Liver (tissue), 9 donors: Measurements from ENCODE around the gene HPCAL1. TPM values are rescaled to one million over a fixed set of nuclear protein-coding genes. Genes with fewer than 3 reads are reported as not detected.

Source experiments
- DNase-seq: peaks from one replicate; pipeline ENCODE4 v3.0.0-alpha.2; 2017; ENCODE audit warnings: low spot score
- H3K27ac ChIP-seq, 2 donors: one replicate each; pipeline ENCODE4 v1.7.0; 2013; ENCODE audit warnings: inconsistent platforms in 2 of 2, low read length in 2 of 2, control low read depth in 1 of 2, low read depth in 1 of 2, mild to moderate bottlenecking in 1 of 2
- H3K27me3 ChIP-seq, 4 donors: one replicate each; pipeline versions ENCODE4 v1.6.1 to v1.7.0; 2013; ENCODE audit warnings: low read length in 3 of 4, inconsistent platforms in 1 of 4, mild to moderate bottlenecking in 1 of 4, moderate library complexity in 1 of 4; ENCODE audit not compliant: control insufficient read depth in 4 of 4, insufficient read depth in 4 of 4
- H3K36me3 ChIP-seq, 4 donors: one replicate each; pipeline versions ENCODE4 v1.6.1 to v1.7.0; 2013; ENCODE audit warnings: low read length in 3 of 4, mild to moderate bottlenecking in 3 of 4, low read depth in 1 of 4, moderate library complexity in 1 of 4; ENCODE audit not compliant: control insufficient read depth in 4 of 4, insufficient read depth in 3 of 4
- H3K4me1 ChIP-seq, 4 donors: one replicate each; pipeline versions ENCODE4 v1.6.1 to v1.7.0; 2013; ENCODE audit warnings: low read length in 3 of 4, mild to moderate bottlenecking in 3 of 4, moderate library complexity in 1 of 4; ENCODE audit not compliant: control insufficient read depth in 4 of 4, insufficient read depth in 4 of 4
- H3K4me3 ChIP-seq, 3 donors: one replicate each; pipeline versions ENCODE4 v1.6.1 to v1.7.0; 2013; ENCODE audit warnings: low read length in 3 of 3, control low read depth in 1 of 3, low read depth in 1 of 3, mild to moderate bottlenecking in 1 of 3
- H3K9ac ChIP-seq, 2 donors: one replicate each; pipeline ENCODE4 v1.7.0; 2013; ENCODE audit warnings: low read length in 2 of 2, mild to moderate bottlenecking in 2 of 2, moderate library complexity in 2 of 2, control low read depth in 1 of 2, low read depth in 1 of 2
- H3K9me3 ChIP-seq, 4 donors: one replicate each; pipeline versions ENCODE4 v1.6.1 to v1.7.0; 2013; ENCODE audit warnings: low read length in 3 of 4; ENCODE audit not compliant: control insufficient read depth in 4 of 4
- CTCF ChIP-seq: fragments of 150-350 bp; IDR thresholded peaks from 2 replicates; pipeline ENCODE4 v1.5.1; 2017; ENCODE audit warnings: improper control_type of control experiment, low read depth, low read length; ENCODE audit not compliant: missing input control
- EGR1 ChIP-seq, 2 donors: IDR thresholded peaks; 2 replicates each; pipeline ENCODE4 v1.6.1; 2016 to 2018; ENCODE audit warnings: antibody characterized with exemption in 2 of 2, low read depth in 2 of 2
- FOXA1 ChIP-seq: IDR thresholded peaks from 2 replicates; pipeline ENCODE4 v1.6.1; 2016; ENCODE audit warnings: antibody characterized with exemption
- FOXA2 ChIP-seq: IDR thresholded peaks from 2 replicates; pipeline ENCODE4 v1.6.1; 2016; ENCODE audit warnings: antibody characterized with exemption
- GABPA ChIP-seq, 2 donors: IDR thresholded peaks in 1 of 2; conservative IDR thresholded peaks in 1 of 2; 2 replicates each; pipeline ENCODE4 v1.6.1; 2016; ENCODE audit warnings: antibody characterized with exemption in 2 of 2, mild to moderate bottlenecking in 1 of 2, moderate library complexity in 1 of 2
- HNF4A ChIP-seq, 2 donors: conservative IDR thresholded peaks; 2 replicates each; pipeline ENCODE4 v1.6.1; 2016; ENCODE audit warnings: antibody characterized with exemption in 2 of 2, mild to moderate bottlenecking in 2 of 2
- HNF4G ChIP-seq: IDR thresholded peaks from 2 replicates; pipeline ENCODE4 v1.6.1; 2016; ENCODE audit warnings: antibody characterized with exemption
- RAD21 ChIP-seq, 2 donors: IDR thresholded peaks; 2 replicates each; pipeline ENCODE4 v1.6.1; 2016; ENCODE audit warnings: antibody characterized with exemption in 2 of 2, mild to moderate bottlenecking in 2 of 2
- REST ChIP-seq: IDR thresholded peaks from 2 replicates; pipeline ENCODE4 v1.6.1; 2016; ENCODE audit warnings: antibody characterized with exemption, mild to moderate bottlenecking
- RXRA ChIP-seq, 2 donors: IDR thresholded peaks; 2 replicates each; pipeline ENCODE4 v1.6.1; 2017 to 2018; ENCODE audit warnings: antibody characterized with exemption in 2 of 2, mild to moderate bottlenecking in 1 of 2
- SP1 ChIP-seq: IDR thresholded peaks from 2 replicates; pipeline ENCODE4 v1.6.1; 2018; ENCODE audit warnings: antibody characterized with exemption, mild to moderate bottlenecking
- TAF1 ChIP-seq: conservative IDR thresholded peaks from 2 replicates; pipeline ENCODE4 v1.6.1; 2016; ENCODE audit warnings: antibody characterized with exemption, mild to moderate bottlenecking
- WGBS: extraction: QIAGEN DNeasy Blood & Tissue Kit; methylation state at CpG from one replicate; pipeline ENCODE4 v1.1.7; 2013; 5-methylcytosine and 5-hydroxymethylcytosine counted together
- polyA plus RNA-seq, 2 donors: library from polyadenylated mRNA; stranded (reverse) in 1 of 2; unstranded in 1 of 2; fragments of 200-250 nt in 1 of 2; fragments of >200 nt in 1 of 2; fragmentation: Nextera tagmentation in 1 of 2; extraction: Ambion mirVana in 1 of 2; gene quantifications; one replicate each; pipeline versions ENCODE4 v1.2.1 to v1.2.3, GENCODE V29; 2013 to 2015
- total RNA-seq, 2 donors: library from RNA; depleted of rRNA; stranded (reverse); fragments of >200 nt; gene quantifications; one replicate each; pipeline ENCODE4 v1.2.3, GENCODE V29; 2014
- TF ChIP-seq, protein P1 (sequence below): IDR thresholded peaks from 2 replicates; pipeline ENCODE4 v1.6.1; 2016; ENCODE audit warnings: antibody characterized with exemption
- TF ChIP-seq, protein P2 (sequence below): IDR thresholded peaks from 2 replicates; pipeline ENCODE4 v1.6.1; 2016; ENCODE audit warnings: antibody characterized with exemption
- donor health status: healthy.
- donor health status: healthy.
- donor health status: healthy.
- donor health status: healthy.
- donor health status: healthy.

Gene HPCAL1
- total and polyA plus RNA-seq, 4 donors = 17.3 to 27.9 (median 22.9) TPM

DNA sequence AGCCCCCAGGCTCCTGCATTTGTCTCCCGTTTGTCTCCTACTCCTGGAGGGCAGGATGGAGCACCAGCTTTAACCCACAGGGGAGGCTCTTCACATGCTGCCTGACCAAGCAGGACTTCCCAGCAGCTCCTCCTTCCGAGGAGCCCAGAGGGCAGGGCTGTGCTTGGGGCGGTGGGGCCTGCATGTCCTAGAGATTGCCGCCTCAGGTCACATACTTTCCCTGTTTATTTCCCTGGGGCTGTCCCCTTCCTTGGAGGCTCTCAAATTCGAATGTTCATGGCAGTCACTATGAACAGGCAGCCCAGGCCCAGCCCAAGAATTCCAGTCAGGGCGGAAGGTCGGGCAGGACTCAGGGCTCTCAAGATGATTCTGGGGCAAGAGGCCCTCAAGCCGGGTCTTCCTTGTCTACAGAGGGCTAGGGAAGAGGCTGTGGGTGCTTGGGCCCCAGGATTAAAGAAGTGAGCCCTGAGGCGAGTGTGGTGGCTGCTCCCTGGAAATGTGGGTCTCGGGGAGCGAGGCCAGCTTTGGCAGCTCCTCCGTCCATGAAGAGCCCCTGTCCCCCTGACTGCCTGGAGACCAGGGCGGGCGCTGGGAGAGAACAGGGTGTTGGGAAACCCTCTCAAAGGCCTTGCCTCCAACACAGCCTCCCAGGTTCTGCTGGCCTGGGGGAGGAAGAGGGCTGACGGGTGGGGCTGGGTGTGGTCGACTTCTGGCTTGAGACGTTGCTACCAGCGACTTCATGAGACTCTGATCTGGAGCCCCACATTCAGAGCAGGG lies 48.9 kb upstream of the HPCAL1 start:
- no peak overlapping the region for H3K9ac ChIP-seq
- no peaks in the 10 kb centered on the region for H3K4me1 ChIP-seq
- H3K36me3 ChIP-seq = no peaks in the 10 kb centered on the region
- TF ChIP-seq RAD21 (IDR thresholded peaks at IDR 0.05) = no peak
- TF ChIP-seq EGR1 (IDR thresholded peaks at IDR 0.05; ENCODE audit: low read depth in 2 of 2) = no peak
- TF ChIP-seq, protein P1, sequence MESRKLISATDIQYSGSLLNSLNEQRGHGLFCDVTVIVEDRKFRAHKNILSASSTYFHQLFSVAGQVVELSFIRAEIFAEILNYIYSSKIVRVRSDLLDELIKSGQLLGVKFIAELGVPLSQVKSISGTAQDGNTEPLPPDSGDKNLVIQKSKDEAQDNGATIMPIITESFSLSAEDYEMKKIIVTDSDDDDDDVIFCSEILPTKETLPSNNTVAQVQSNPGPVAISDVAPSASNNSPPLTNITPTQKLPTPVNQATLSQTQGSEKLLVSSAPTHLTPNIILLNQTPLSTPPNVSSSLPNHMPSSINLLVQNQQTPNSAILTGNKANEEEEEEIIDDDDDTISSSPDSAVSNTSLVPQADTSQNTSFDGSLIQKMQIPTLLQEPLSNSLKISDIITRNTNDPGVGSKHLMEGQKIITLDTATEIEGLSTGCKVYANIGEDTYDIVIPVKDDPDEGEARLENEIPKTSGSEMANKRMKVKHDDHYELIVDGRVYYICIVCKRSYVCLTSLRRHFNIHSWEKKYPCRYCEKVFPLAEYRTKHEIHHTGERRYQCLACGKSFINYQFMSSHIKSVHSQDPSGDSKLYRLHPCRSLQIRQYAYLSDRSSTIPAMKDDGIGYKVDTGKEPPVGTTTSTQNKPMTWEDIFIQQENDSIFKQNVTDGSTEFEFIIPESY = no peak
- TF ChIP-seq FOXA2 = no peak
- no peak for TF ChIP-seq GABPA (IDR thresholded peaks at IDR 0.05 in 1 of 2, conservative IDR thresholded peaks at IDR 0.05 in 1 of 2)
- no peak for TF ChIP-seq RXRA (IDR thresholded peaks at IDR 0.05)
- TF ChIP-seq HNF4G = no peak
- TF ChIP-seq, protein P2, sequence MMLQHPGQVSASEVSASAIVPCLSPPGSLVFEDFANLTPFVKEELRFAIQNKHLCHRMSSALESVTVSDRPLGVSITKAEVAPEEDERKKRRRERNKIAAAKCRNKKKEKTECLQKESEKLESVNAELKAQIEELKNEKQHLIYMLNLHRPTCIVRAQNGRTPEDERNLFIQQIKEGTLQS = no peak
- no peak for TF ChIP-seq FOXA1
- no peak for TF ChIP-seq SP1
- no peak for TF ChIP-seq REST
- TF ChIP-seq HNF4A (conservative IDR thresholded peaks at IDR 0.05) = no peak
- TF ChIP-seq TAF1 = no peak
- no peak for TF ChIP-seq CTCF
- H3K27ac ChIP-seq = no peak overlapping the region
- DNase-seq = no peak
- 87% methylated on average over 18 of the region's 18 CpGs for WGBS
- no peaks in the 10 kb centered on the region for H3K27me3 ChIP-seq
- H3K4me3 ChIP-seq = no peak overlapping the region
- H3K9me3 ChIP-seq = peaks cover 0 to 6% (median 0%) of the 10 kb centered on the region in 4 donors
